Fibroblast of skin of abdomen (primary cell): ENCODE results near the gene TTYH1.

Experiments used
- DNase-seq: peaks from one replicate; pipeline ENCODE4 v3.0.0-alpha.2; 2013

The TTYH1 gene

DNA sequence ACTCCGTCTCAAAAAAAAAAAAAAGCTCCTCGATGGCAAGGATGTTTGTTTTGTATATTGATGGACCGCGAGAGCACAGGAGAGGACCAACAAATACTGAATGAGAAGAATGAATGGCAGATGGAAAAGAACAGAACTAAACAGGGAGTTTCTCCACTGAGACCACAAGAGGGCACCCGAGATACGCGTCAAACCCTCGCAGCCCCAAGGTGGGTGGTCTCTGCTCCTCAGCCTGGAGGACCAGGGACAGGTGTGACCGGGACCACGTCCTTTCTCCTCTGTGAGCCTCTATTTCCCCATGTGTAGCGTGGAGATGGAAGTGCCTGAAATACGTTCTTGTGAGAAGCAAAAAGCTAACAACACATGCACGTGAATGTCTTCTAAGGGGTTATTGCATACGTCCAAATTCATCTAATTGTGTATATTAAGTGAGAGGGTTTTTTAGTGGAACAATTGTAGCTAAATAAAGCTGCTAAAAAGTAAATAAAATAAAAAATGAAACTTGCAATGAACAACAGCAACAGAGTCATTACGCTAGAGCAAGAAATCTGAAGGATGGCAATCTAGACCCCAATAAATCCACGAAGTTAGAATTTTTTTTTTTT is 66.2 kb downstream of the TTYH1 start:
- peak; percentile 47 for DNase-seq

DNA sequence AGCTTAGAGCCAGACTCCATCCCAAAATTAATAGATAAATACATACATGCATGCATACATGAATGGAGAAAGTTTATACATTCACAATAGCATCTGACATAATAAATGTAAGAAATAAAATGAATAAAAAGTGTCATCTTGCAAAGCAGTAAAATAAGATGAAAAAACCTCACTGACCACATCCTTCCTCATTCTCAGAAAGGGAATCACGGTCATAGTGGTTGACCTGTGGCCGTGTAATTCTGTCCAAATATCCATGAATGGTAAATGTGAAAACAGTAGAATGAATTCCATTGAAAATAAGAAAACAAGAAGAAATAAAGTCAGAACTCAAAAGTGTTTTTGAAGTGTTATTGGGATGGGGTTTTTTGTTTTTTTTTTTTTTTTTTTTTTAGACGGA is 67.6 kb downstream of the TTYH1 start:
- DNase-seq = no peak

DNA sequence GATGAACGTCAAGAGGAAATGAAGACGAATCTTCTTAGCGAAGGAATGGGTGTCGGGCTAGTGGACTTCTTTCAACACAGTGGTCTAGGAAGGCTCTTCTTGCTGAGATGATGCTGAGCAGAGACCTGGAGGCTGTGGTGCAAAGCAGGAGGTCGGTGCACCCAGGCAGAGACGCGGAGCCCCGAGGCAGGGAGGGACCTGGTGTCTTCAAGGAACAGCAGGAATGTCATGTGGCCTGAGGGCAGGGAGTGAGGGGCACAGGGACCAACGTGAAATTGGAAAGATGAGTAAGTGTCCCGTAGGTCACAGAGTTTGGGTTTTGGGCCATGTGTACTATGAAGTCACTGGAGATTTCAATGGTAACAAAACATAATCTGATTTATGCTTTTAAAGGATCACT is 69.2 kb downstream of the TTYH1 start:
- no peak for DNase-seq

DNA sequence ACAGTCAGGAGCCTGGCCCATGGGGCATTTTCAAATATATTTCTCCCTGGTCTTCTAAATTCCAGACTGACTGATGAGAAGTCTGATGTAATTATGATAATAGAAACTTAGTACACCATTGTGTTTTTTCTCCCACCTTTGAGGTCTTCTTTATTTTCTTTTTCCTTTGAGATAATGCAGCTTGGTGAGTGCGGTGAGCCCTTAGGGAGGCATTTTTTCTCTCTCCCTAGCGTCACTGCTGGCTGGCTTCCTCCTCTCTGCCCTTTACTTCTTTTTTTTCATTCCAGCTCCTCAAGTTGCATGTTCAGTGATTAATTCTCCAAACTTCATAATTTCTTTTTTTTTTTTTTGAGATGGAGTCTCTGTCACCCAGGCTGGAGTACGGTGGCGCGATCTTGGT is 70.6 kb downstream of the TTYH1 start:
- no peak for DNase-seq
